NCI-H187 treated with DMSO at 0.1 percent for 48 hours (cell line): ENCODE measurements around the gene SMIM12.

ENCODE experiments used
- DNase-seq: peaks from one replicate; lab custom pipeline; 2025; lab: John Stamatoyannopoulos, UW

SMIM12 gene

GRCh38 chr1:34872133-34872503 is 12.6 kb upstream of the SMIM12 start:
- DNase-seq = no peak

- DNase-seq = no peak
Measured at GRCh38 chr1:34871443-34872132, 12.0 kb upstream of the SMIM12 start.

- no peak for DNase-seq
Measured at GRCh38 chr1:34870395-34870794, 10.8 kb upstream of the SMIM12 start.

- DNase-seq = no peak
Measured at GRCh38 chr1:34869760-34870159, 10.2 kb upstream of the SMIM12 start.

GRCh38 chr1:34868230-34869049 is 8.9 kb upstream of the SMIM12 start:
- no peak for DNase-seq

GRCh38 chr1:34867415-34867814 is 7.9 kb upstream of the SMIM12 start:
- DNase-seq = no peak

GRCh38 chr1:34866762-34867109 is 7.2 kb upstream of the SMIM12 start:
- no peak for DNase-seq

- no peak for DNase-seq
Measured at GRCh38 chr1:34865981-34866761, 6.6 kb upstream of the SMIM12 start.

GRCh38 chr1:34865573-34865972 is 6.0 kb upstream of the SMIM12 start:
- no peak for DNase-seq

- no peak for DNase-seq
Measured at GRCh38 chr1:34864759-34865158, 5.2 kb upstream of the SMIM12 start.

GRCh38 chr1:34863501-34863900 is 4.0 kb upstream of the SMIM12 start:
- no peak for DNase-seq

- DNase-seq = no peak
Measured at GRCh38 chr1:34858901-34859445, 576 bp downstream of the SMIM12 start.

- DNase-seq = no peak
Measured at GRCh38 chr1:34856697-34857096, 2.9 kb downstream of the SMIM12 start.

GRCh38 chr1:34852677-34853217 is 6.8 kb downstream of the SMIM12 start:
- peak; percentile 61 for DNase-seq

GRCh38 chr1:34851431-34852105 is 8.0 kb downstream of the SMIM12 start:
- DNase-seq = no peak

GRCh38 chr1:34850382-34850781 is 9.2 kb downstream of the SMIM12 start:
- DNase-seq = no peak

GRCh38 chr1:34847094-34847493 is 12.5 kb downstream of the SMIM12 start:
- DNase-seq = no peak

- no peak for DNase-seq
Measured at GRCh38 chr1:34846265-34846664, 13.3 kb downstream of the SMIM12 start.

GRCh38 chr1:34845131-34845901 is 14.2 kb downstream of the SMIM12 start:
- DNase-seq = no peak

GRCh38 chr1:34844252-34844634 is 15.3 kb downstream of the SMIM12 start:
- no peak for DNase-seq
